ENCODE data around the gene SEC16B.
A peak's percentile ranks its signal among the peaks of the same experiment; 100 is the strongest.

The SEC16B gene, protein sequence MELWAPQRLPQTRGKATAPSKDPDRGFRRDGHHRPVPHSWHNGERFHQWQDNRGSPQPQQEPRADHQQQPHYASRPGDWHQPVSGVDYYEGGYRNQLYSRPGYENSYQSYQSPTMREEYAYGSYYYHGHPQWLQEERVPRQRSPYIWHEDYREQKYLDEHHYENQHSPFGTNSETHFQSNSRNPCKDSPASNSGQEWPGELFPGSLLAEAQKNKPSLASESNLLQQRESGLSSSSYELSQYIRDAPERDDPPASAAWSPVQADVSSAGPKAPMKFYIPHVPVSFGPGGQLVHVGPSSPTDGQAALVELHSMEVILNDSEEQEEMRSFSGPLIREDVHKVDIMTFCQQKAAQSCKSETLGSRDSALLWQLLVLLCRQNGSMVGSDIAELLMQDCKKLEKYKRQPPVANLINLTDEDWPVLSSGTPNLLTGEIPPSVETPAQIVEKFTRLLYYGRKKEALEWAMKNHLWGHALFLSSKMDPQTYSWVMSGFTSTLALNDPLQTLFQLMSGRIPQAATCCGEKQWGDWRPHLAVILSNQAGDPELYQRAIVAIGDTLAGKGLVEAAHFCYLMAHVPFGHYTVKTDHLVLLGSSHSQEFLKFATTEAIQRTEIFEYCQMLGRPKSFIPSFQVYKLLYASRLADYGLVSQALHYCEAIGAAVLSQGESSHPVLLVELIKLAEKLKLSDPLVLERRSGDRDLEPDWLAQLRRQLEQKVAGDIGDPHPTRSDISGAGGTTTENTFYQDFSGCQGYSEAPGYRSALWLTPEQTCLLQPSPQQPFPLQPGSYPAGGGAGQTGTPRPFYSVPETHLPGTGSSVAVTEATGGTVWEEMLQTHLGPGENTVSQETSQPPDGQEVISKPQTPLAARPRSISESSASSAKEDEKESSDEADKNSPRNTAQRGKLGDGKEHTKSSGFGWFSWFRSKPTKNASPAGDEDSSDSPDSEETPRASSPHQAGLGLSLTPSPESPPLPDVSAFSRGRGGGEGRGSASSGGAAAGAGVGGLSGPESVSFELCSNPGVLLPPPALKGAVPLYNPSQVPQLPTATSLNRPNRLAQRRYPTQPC

GRCh38 chr1:177969825-177970371, at the start of gene SEC16B:
SEC16B (minus strand) TSS chr1:177970058; CDS start chr1:177967981, 2,077 bp downstream.
- no peak for TF ChIP-seq CTCF (conservative IDR thresholded peaks at IDR 0.05)
- peak within 1 kb of the TSS; percentile 34 for H3K27ac ChIP-seq

- TF ChIP-seq CTCF (conservative IDR thresholded peaks at IDR 0.05) = no peak
- no peak overlapping the region for H3K27ac ChIP-seq
These were observed 49.8 kb upstream of the SEC16B start for GRCh38 chr1:178019622-178020021.

- no peak for TF ChIP-seq CTCF (conservative IDR thresholded peaks at IDR 0.05)
- H3K27ac ChIP-seq = no peak overlapping the region
These were observed 49.4 kb upstream of the SEC16B start for GRCh38 chr1:178019208-178019607.

DNA sequence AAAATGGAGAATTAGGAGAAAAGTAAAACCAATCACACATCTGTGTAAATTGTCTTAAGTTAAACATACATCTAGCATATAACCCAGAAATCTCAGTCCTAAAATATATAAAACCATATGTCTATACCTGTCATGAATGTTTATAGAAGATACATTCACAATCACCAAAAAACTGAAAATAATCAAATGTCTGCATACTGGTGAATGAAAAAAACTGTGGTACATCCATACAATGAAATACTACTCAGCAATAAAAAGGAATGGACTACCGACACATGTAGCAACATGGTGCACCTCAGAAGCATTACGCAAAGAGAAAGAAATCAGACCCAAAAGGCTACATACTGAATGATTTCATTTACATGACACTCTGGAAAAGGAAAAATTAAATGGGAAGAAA, 47.7 kb upstream of the SEC16B start:
- TF ChIP-seq CTCF (conservative IDR thresholded peaks at IDR 0.05) = no peak
- no peak overlapping the region for H3K27ac ChIP-seq

DNA sequence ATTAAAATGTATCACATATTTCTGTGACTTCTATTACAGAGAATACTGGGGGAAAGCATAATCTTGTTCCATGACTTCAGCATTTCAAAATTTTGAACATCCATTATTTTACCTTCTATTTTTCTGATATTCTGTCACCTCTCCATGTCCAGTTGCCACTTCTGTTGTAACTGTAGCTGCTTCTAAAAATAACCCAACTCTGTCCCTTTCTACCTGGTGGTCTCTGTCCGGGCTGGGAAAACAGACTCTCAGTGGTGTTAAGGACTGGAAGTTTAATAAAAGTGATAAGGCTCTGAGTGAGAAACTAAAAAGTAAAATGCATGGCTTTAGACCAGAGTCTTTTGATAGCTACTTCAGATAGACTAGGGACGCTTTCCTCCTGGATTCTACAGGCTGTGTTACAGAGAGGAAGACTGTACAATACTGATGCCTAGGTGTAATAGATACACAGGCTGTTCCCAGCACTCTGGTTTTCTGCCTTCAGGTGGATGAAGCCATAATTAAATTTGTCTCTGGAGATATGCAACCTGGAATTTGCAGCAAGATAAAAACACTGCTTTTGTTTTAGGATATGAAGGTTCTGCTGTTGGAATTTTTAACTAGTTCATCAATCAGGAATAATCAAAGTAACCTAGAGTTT, 42.1 kb upstream of the SEC16B start:
- TF ChIP-seq CTCF (conservative IDR thresholded peaks at IDR 0.05) = no peak
- H3K27ac ChIP-seq = no peak overlapping the region

DNA sequence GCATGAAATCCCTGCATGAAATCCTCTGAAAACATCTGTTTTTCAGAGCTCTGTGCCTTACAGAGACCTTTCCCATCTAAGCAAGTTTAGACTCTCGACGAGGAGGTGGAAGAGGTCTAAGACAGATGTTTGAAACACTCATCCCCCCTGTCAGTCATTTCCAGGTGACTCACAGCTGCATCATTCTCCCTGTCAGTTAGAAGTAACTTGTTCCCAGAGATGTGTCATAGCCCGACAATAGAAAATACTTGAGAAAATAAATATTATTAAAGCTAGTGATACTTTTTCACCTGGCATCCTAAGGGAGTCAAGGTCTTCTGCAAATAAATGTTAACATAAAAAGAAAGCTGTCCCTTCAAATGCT, 41.6 kb upstream of the SEC16B start:
- no peak for TF ChIP-seq CTCF (conservative IDR thresholded peaks at IDR 0.05)
- no peak overlapping the region for H3K27ac ChIP-seq

Measured in VCaP (cell line).